LHCN-M2 (cell line): Measurements from ENCODE around the gene ACP5. TPM values are rescaled to one million over a fixed set of nuclear protein-coding genes. Genes with fewer than 3 reads are reported as not detected.
"Not testable (repeated sequence)": the region's sequence is repeated elsewhere in the genome, so short reads cannot be mapped to it uniquely, and the experiment has no call there.

ENCODE experiments used
- DNase-seq: peaks from one replicate; pipeline ENCODE4 v3.0.0-alpha.2; 2012; ENCODE audit warnings: low read depth
- total RNA-seq: library from RNA; depleted of rRNA; stranded (reverse); fragments of >200 nt; gene quantifications from 2 replicates; pipeline ENCODE4 v1.2.3, GENCODE V29; 2014

Gene ACP5
- total RNA-seq, 1 experiment from 2014 or later: 0.34 TPM

DNA sequence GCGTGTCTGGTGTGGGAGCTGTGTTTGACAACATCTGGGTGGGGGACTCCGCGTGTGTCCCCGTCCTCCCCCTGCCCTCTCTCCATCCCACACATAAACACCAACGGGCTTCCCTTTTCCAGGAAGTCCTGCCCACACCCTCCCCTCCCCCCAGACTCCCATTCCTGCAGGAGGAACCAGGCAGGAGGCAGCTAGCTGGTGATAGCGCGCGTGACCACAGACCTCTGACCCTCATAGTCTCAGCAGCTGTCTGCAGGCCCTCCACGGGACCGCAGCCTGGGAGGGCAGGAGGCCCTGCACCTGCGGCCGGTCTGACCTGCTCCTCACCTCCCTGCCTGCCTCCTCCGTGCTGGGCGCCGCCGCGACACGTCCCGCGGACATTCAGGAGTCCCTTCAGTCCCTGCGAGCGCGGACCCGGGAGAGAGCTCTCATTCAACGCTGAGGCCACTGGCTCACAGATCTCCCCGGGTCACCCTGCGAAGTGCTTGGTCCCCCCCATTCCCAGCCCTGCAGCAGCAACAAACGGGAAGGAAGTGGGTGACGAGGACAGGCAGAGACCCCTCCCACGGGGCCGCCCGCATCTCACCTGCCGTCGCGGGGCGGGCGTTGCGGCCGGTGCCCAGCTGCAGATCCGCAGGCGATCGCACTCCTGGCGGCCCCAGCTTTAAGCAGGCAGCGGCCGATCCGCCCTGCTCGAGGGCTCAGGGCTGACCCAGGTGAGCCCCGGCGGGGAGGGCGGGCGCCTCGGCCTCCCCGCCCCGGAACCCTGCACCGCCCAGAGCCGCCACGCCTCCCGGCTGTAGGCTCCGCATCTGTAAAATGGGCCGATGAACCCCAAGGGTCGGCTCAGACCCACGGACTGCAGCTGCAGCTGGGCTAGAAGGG is 1.1 kb upstream of the ACP5 start:
- DNase-seq: peak; percentile 17

- DNase-seq: no peak
These were observed 1.2 kb downstream of the ACP5 start for GRCh38 chr19:11576227-11576626.

DNA sequence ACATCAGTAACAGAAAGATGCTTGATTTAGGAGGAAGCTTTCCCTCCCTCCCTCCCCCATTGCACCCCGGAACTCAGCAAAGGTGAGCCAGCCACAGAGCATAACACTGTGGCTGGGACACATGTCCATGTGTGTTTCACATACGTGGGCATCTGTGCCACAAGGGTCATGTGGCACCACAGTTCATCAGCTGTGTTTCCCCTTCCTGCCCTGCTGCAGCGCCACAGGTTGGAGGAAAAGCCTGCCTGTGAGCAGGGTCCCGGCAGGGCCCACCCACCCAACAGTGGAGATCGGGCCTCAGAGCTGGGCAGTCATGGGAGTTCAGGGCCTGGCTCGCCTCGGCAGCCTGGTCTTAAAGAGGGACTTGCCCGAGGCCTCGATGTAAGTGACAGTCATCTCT is 2.8 kb downstream of the ACP5 start:
- no peak for DNase-seq

DNA sequence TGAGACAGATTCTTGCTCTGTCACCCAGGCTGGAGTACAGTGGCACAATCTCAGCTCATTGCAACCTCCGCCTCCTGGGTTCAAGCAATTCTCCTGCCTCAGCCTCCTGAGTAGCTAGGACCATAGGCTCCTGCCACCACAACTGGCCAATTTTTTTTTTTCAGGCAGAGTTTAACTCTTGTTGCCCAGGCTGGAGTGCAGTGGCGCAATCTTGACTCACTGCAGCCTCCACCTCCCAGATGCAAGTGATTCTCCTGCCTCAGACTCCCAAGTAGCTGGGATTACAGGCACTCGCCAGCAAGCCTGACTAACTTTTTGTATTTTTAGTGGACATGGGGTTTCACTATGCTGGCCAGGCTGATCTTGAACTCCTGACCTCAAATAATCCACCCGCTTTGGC is 3.7 kb downstream of the ACP5 start:
- DNase-seq: not testable (repeated sequence)

- not testable (repeated sequence) for DNase-seq
These were observed 4.1 kb downstream of the ACP5 start for GRCh38 chr19:11573354-11573753.

DNA sequence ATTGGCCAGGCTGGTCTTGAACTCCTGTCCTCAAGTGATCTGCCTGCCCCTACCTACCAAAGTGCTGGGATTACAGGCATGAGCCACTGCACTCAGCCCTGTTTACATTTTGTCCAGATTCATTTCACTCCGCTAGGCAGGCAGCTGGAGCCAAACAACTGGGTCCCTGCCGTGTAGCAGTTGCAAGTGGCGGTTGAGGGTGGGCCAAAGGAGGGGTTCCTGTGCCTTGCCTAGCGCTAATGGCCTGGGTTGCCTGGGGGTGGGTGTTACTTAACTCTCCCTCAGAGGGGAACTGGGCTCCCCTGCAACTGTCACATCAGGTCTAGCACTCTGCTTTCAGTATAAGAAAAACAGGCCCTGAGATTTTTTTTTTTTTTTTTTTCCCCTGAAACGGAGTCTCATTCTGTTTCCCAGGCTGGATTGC is 7.4 kb downstream of the ACP5 start:
- DNase-seq: no peak

GRCh38 chr19:11566164-11566563 is 11.3 kb downstream of the ACP5 start:
- DNase-seq: no peak

DNA sequence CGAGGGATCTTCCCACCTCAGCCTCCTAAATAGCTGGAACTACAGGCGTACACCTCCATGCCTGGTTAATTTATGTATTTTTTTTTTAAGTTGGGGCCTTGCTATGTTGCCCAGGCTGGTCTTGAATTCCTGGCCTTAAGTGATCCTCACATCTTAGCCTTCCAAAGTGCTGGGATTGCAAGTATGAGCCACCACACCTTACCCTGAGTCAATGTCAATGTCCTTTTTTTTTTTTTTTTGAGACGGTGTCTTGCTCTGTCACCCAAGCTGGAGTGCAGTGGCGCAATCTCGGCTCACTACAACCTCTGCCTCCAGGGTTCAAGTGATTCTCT is 11.8 kb downstream of the ACP5 start:
- DNase-seq: not testable (repeated sequence)

GRCh38 chr19:11564082-11564807 is 13.2 kb downstream of the ACP5 start:
- not testable (repeated sequence) for DNase-seq

DNA sequence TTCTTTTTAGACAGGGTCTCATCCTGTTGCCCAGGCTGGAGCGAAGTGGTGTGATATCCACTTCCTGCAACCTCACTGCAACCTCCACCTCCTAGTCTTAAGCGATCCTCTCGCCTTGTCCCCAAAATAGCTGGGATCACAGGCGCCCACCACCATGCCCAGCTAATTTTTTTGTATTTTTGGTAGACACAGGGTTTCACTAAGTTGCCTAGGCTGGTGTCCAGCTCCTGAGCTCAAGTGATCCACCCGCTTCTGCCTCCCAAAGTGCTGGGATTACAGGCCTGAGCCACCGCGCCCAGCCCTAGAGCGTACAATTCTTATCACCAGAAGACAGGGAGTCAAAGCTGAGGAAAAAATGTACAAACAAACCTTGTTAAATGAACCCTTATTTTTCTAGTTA is 13.9 kb downstream of the ACP5 start:
- no peak for DNase-seq

DNA sequence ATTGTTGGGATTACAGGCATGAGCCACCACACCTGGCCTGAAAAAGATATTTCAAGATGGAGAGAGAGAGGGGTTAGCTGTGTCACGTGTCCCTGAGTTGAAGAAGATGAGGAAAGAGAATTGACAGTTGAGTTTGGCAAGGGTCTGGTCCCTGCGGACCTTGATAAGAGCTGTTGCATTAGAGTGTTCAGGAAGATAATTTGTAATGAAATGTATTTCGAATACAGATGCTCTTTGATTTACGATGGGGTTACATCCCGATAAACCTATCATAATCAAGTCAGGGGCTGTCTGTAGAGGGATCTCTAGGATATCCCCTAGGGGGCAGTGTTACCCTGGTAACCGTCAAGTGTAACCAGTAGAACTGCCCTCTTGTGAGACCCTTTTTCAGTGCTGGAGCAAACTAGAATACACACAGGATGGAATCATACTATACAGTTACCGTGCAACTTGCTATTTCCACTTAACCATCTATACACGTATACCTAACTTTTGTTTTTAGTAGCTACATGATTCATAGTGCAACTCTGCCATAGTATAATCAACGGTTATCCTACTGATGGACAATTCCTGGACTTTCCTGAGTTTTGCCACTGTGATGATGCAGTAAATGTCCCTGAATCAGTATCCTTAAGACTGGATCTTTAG is 16.9 kb downstream of the ACP5 start:
- peak; percentile 74 for DNase-seq

DNA sequence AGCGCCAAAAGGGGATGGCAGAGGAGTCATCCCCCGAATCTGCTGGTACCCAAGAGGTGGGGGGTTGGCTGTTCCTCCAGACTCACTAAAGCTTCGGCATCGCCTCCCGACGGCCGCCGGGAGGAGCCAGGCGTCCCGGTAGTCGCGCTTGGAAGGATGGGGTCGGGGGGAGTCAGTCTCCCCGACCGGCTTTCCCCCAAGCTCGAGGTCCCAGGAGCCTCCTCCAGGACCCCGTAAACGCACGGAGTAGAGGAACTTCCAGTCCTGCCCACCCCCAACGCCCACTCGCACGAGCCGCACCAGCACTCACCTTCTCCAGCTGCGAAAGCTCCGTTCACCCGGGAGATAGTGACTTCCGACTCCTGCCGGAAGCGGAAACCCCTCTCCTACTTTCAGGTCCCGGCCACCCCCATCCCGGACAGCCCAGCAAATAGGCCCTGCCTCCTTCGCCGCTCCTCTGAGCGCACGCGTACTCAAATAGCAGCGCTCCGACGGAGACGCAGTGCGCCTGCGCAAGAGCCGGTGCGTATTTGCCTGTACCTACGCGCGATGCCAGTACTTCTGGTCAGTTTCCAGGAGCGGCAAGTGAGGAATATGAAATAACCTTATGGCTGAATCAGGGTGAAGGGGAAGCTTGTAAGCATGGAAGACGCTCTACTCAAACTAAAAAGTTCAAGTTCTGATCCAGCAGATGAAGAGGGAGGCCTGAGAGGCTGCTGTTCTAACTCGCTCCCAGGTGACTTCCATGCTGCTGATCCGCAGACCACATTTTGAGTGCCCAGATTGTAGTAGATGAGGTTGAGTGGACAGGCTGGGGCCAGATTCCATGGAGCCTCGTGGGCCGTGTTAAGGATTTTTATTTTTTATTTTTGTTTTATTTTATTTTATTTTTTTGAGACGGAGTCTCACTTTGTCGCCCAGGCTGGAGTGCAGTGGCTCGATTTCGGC is 18.3 kb downstream of the ACP5 start, which contains the start of gene ELOF1:
TSS of gene ELOF1 (minus strand) at position 350 of the 948 bp plus-strand sequence. CDS start 4,883 bp downstream, outside the sequence.
- DNase-seq: peak; percentile 95

- no peak for DNase-seq
These were observed 20.6 kb downstream of the ACP5 start for GRCh38 chr19:11556634-11557420.

- no peak for DNase-seq
These were observed 22.2 kb downstream of the ACP5 start for GRCh38 chr19:11555246-11555645.

- DNase-seq: no peak
These were observed 23.3 kb downstream of the ACP5 start for GRCh38 chr19:11554160-11554559.

- DNase-seq: no peak
These were observed 24.6 kb downstream of the ACP5 start for GRCh38 chr19:11552666-11553372.

DNA sequence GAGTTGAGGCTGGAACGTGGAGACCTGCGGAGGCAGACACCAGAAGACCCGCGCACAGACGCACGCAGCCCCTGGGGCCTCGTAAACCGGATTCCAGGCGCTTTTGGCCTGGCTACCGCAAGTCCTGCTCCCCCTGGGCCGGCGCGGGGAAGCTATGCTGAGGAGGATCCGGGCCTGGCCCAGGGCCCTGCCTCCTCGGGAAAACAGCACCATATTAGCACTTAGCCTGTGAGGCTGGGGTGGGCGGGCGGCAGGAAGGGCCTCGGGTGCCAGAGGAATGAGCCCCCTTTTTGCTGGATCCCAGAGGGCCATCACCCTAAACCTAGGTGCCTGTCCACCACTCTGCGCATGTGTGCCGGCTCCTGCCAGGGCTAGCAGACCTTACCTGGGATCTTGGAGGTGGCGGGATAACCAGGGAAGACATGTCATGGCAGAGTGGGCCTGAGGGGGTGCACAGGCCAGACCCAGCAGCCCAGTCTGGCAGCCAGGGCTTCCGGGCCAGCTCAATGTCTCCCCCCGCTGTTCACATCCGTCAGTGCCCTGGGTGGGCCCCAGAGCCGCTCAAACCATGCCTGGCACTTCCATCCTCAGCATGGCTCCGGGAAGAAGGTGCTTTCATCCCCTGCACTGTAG is 25.7 kb downstream of the ACP5 start:
- no peak for DNase-seq

GRCh38 chr19:11550265-11550664 is 27.2 kb downstream of the ACP5 start:
- DNase-seq: no peak

DNA sequence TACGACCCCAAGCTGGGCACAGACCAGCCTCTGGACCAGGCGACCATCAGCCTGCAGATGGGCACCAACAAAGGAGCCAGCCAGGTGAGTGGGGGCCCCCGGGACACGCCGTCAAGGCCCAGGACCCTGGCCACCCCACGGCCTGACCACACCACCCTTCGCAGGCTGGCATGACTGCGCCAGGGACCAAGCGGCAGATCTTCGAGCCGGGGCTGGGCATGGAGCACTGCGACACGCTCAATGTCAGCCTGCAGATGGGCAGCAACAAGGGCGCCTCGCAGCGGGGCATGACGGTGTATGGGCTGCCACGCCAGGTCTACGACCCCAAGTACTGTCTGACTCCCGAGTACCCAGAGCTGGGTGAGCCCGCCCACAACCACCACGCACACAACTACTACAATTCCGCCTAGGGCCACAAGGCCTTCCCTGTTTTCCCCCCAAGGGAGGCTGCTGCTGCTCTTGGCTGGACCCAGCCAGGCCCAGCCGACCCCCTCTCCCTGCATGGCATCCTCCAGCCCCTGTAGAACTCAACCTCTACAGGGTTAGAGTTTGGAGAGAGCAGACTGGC is 28.0 kb downstream of the ACP5 start:
- no peak for DNase-seq
